Lung (tissue), 12 donors: Measurements from ENCODE around the gene HTT. TPM values are rescaled to one million over a fixed set of nuclear protein-coding genes. Genes with fewer than 3 reads are reported as not detected.
A peak's percentile ranks its signal among the peaks of the same experiment; 100 is the strongest.

Experiments used
- ATAC-seq: fragments of 200-7000 bp; cut with Tn5 transposase; one replicate; pipeline ENCODE4 v1.9.1; 2020; ENCODE audit warnings: moderate number of reproducible peaks; ENCODE audit not compliant: insufficient read depth, low FRiP score
- DNase-seq, 3 donors: peaks; one replicate each; pipeline ENCODE4 v3.0.0-alpha.2; 2013 to 2017
- H3K27ac ChIP-seq, 2 donors: one replicate each; pipeline ENCODE4 v1.5.1; 2013; ENCODE audit warnings: mild to moderate bottlenecking in 2 of 2, moderate library complexity in 2 of 2, control low read depth in 1 of 2, inconsistent platforms in 1 of 2, low read depth in 1 of 2, low read length in 1 of 2
- H3K27me3 ChIP-seq, 3 donors: one replicate each; pipeline ENCODE4 v1.5.1; 2013; ENCODE audit warnings: low read length in 2 of 3; ENCODE audit not compliant: control insufficient read depth in 3 of 3, insufficient read depth in 3 of 3
- H3K36me3 ChIP-seq, 4 donors: one replicate each; pipeline ENCODE4 v1.5.1; 2013; ENCODE audit warnings: low read length in 4 of 4, mild to moderate bottlenecking in 1 of 4, moderate library complexity in 1 of 4; ENCODE audit not compliant: control insufficient read depth in 4 of 4, insufficient read depth in 4 of 4
- H3K4me1 ChIP-seq, 5 donors: one replicate each; pipeline ENCODE4 v1.5.1; 2013; ENCODE audit warnings: low read length in 5 of 5, mild to moderate bottlenecking in 2 of 5, moderate library complexity in 1 of 5; ENCODE audit not compliant: control insufficient read depth in 5 of 5, insufficient read depth in 5 of 5
- H3K4me3 ChIP-seq: one replicate; pipeline ENCODE4 v1.5.1; 2013; ENCODE audit warnings: mild to moderate bottlenecking, control low read depth, moderate library complexity
- H3K9ac ChIP-seq, 2 donors: one replicate each; pipeline ENCODE4 v1.5.1; 2013; ENCODE audit warnings: low read length in 2 of 2, control low read depth in 1 of 2; ENCODE audit not compliant: insufficient read depth in 1 of 2
- H3K9me3 ChIP-seq, 4 donors: one replicate each; pipeline ENCODE4 v1.5.1; 2013; ENCODE audit warnings: low read length in 3 of 4, mild to moderate bottlenecking in 1 of 4, moderate library complexity in 1 of 4; ENCODE audit not compliant: control insufficient read depth in 4 of 4, insufficient read depth in 3 of 4
- CTCF ChIP-seq: IDR thresholded peaks from 2 replicates; pipeline ENCODE4 v1.5.1; 2012; ENCODE audit warnings: mild to moderate bottlenecking; ENCODE audit errors: control extremely low read depth, extremely low read depth
- WGBS, 2 donors: extraction: QIAGEN DNeasy Blood & Tissue Kit; methylation state at CpG; one replicate each; pipeline ENCODE4 v1.1.7; 2013; 5-methylcytosine and 5-hydroxymethylcytosine counted together
- polyA plus RNA-seq, 2 donors: library from polyadenylated mRNA; stranded (reverse); fragments of 200-250 nt; gene quantifications; one replicate each; pipeline ENCODE4 v1.2.1, GENCODE V29; 2013
- total RNA-seq, 2 donors: library from RNA; depleted of rRNA in 1 of 2; stranded (reverse); fragments of >200 nt in 1 of 2; gene quantifications; one replicate each; pipeline ENCODE4 v1.2.1, GENCODE V29; 2014 to 2021
- donor health status: control.
- donor health status: control.
- donor health status: Bipolar disorder and iron deficiency.
- donor health status: healthy.
- donor health status: DM: yes; HTN: yes; CAD: no.

HTT gene
- total and polyA plus RNA-seq, 4 donors, result 17.0 to 109 (median 48.4) TPM

- Histone ChIP-seq H3K27ac (peak overlapping the region in 1 of 2 donors; percentile 26), H3K4me3 (no peak overlapping the region), H3K4me1 (peaks cover 0 to 44% (median 5%) of the 10 kb centered on the region in 5 donors), H3K27me3 (peaks cover 0 to 5% (median 0%) of the 10 kb centered on the region in 3 donors), H3K36me3 (no peaks in the 10 kb centered on the region), H3K9me3 (peaks cover 0 to 1% (median 0%) of the 10 kb centered on the region in 4 donors), H3K9ac (no peak overlapping the region)
- DNase-seq, result no peak
- WGBS, 2 donors, result 80 to 97% methylated on average over 9 of the region's 9 CpGs
- ATAC-seq, result no peak
- TF ChIP-seq CTCF, result no peak
Measured at GRCh38 chr4:3290889-3291321, 216.4 kb downstream of the HTT start.

- WGBS, 2 donors, result 36 to 49% methylated on average over 24 of the region's 24 CpGs
- DNase-seq (no peak), ATAC-seq (peak; percentile 4)
Measured at GRCh38 chr4:3291411-3291968, 217.0 kb downstream of the HTT start.

GRCh38 chr4:3291969-3292570 is 217.6 kb downstream of the HTT start:
- peaks cover 0 to 32% (median 5%) of the 10 kb centered on the region in 5 donors for H3K4me1 ChIP-seq
- ATAC-seq, result peak; percentile 81
- peak overlapping the region in 1 of 2 donors; percentile 59 for H3K9ac ChIP-seq
- no peak for TF ChIP-seq CTCF
- peak overlapping the region; percentile 88 to 96 for H3K27ac ChIP-seq
- H3K9me3 ChIP-seq, result peaks cover 0 to 1% (median 0%) of the 10 kb centered on the region in 4 donors
- H3K27me3 ChIP-seq, result no peaks in the 10 kb centered on the region
- 0 to 1% methylated on average over 36 to 60 of the region's 60 CpGs for WGBS, 2 donors
- peak; percentile 59 to 72 (median 66) for DNase-seq
- H3K36me3 ChIP-seq, result peaks cover 0 to 8% (median 0%) of the 10 kb centered on the region in 4 donors
- peak overlapping the region; percentile 70 for H3K4me3 ChIP-seq

More at GRCh38 chr4:3291411-3291968, 217.0 kb downstream of the HTT start:
- H3K9me3 ChIP-seq, result peaks cover 0 to 1% (median 0%) of the 10 kb centered on the region in 4 donors
- H3K9ac ChIP-seq, result peak overlapping the region in 1 of 2 donors; percentile 59
- H3K4me1 ChIP-seq, result peaks cover 0 to 38% (median 5%) of the 10 kb centered on the region in 5 donors
- H3K27me3 ChIP-seq, result peaks cover 0 to 4% (median 0%) of the 10 kb centered on the region in 3 donors
- peak overlapping the region; percentile 88 to 96 for H3K27ac ChIP-seq
- peaks cover 0 to 3% (median 0%) of the 10 kb centered on the region in 4 donors for H3K36me3 ChIP-seq
- peak overlapping the region; percentile 70 for H3K4me3 ChIP-seq
- TF ChIP-seq CTCF, result no peak
